WTC11 (cell line): ENCODE results near the gene FERMT3. TPM values are rescaled to one million over a fixed set of nuclear protein-coding genes. Genes with fewer than 3 reads are reported as not detected.

Source experiments
- ATAC-seq: fragments of 200-7000 bp; cut with Tn5 transposase; 2 replicates; pipeline ENCODE4 v1.10.0; 2021; ENCODE audit warnings: mild to moderate bottlenecking, moderate library complexity
- CTCF ChIA-PET: fragments of 300-600 bp; sonication (Branson Sonifier 250); formaldehyde crosslinking; loops from one replicate; lab custom pipeline; 2021; ENCODE audit warnings: antibody characterized with exemption; lab: Charles Lee
- POLR2A ChIA-PET: fragments of 350-600 bp; sonication (Branson Sonifier 250); formaldehyde crosslinking; loops from one replicate; lab custom pipeline; 2021; ENCODE audit warnings: antibody characterized with exemption; lab: Charles Lee
- DNase-seq: peaks from one replicate; pipeline ENCODE4 v3.0.0; 2021; ENCODE audit warnings: low spot score
- H3K27ac Mint-ChIP-seq: 2 replicates; pipeline ENCODE4 v1.8.0; 2021; ENCODE audit warnings: mixed read lengths
- H3K27me3 Mint-ChIP-seq: 2 replicates; pipeline ENCODE4 v1.8.0; 2021; ENCODE audit warnings: low read depth, mild to moderate bottlenecking, moderate library complexity, mixed read lengths
- H3K36me3 Mint-ChIP-seq: 2 replicates; pipeline ENCODE4 v1.8.0; 2021; ENCODE audit warnings: mixed read lengths
- H3K4me1 Mint-ChIP-seq: 2 replicates; pipeline ENCODE4 v1.8.0; 2022; ENCODE audit warnings: mixed read lengths
- H3K4me3 Mint-ChIP-seq: 2 replicates; pipeline ENCODE4 v1.8.0; 2021; ENCODE audit warnings: mild to moderate bottlenecking, moderate library complexity, mixed read lengths
- H3K9me3 Mint-ChIP-seq: 2 replicates; pipeline ENCODE4 v1.8.0; 2021; ENCODE audit warnings: mixed read lengths
- ATF1 ChIP-seq: sonication (generic); formaldehyde crosslinking; IDR thresholded peaks from 2 replicates; pipeline ENCODE4 v1.8.1; 2023; ENCODE audit warnings: mild to moderate bottlenecking, moderate library complexity, missing genetic modification reagents
- ATF3 ChIP-seq: sonication (generic); formaldehyde crosslinking; conservative IDR thresholded peaks from 2 replicates; pipeline ENCODE4 v1.8.1; 2022; ENCODE audit warnings: mild to moderate bottlenecking, missing genetic modification reagents
- CBFB ChIP-seq: sonication (generic); formaldehyde crosslinking; IDR thresholded peaks from 2 replicates; pipeline ENCODE4 v1.8.1; 2022; ENCODE audit warnings: mild to moderate bottlenecking, low read depth, missing genetic modification reagents
- CREM ChIP-seq: sonication (generic); formaldehyde crosslinking; IDR thresholded peaks from 2 replicates; pipeline ENCODE4 v1.8.1; 2022; ENCODE audit warnings: mild to moderate bottlenecking, missing genetic modification reagents, moderate library complexity
- E2F1 ChIP-seq: sonication (generic); formaldehyde crosslinking; IDR thresholded peaks from 2 replicates; pipeline ENCODE4 v1.8.0; 2022; ENCODE audit warnings: mild to moderate bottlenecking, missing genetic modification reagents
- FOXP4 ChIP-seq: sonication (generic); formaldehyde crosslinking; IDR thresholded peaks from 2 replicates; pipeline ENCODE4 v1.8.0; 2022; ENCODE audit warnings: mild to moderate bottlenecking, missing genetic modification reagents
- GABPB1 ChIP-seq: sonication (generic); formaldehyde crosslinking; IDR thresholded peaks from 2 replicates; pipeline ENCODE4 v1.8.1; 2023; ENCODE audit warnings: mild to moderate bottlenecking, missing genetic modification reagents
- GRHL2 ChIP-seq: fragments of 250-450 bp; sonication (Bioruptor Pico); IDR thresholded peaks from 2 replicates; pipeline ENCODE4 v1.8.0; 2022; ENCODE audit warnings: mild to moderate bottlenecking, moderate library complexity; ENCODE audit not compliant: insufficient replicate concordance, severe bottlenecking
- HMGXB4 ChIP-seq: sonication (generic); formaldehyde crosslinking; IDR thresholded peaks from 2 replicates; pipeline ENCODE4 v1.8.1; 2023; ENCODE audit warnings: mild to moderate bottlenecking, moderate library complexity, missing genetic modification reagents
- JUN ChIP-seq: sonication (generic); formaldehyde crosslinking; IDR thresholded peaks from 2 replicates; pipeline ENCODE4 v1.8.0; 2023; ENCODE audit warnings: mild to moderate bottlenecking, missing genetic modification reagents
- MXD4 ChIP-seq: fragments of 250-450 bp; sonication (Bioruptor Pico); IDR thresholded peaks from 2 replicates; pipeline ENCODE4 v1.8.0; 2021; ENCODE audit warnings: mild to moderate bottlenecking, moderate library complexity, borderline replicate concordance
- MYBL2 ChIP-seq: sonication (generic); formaldehyde crosslinking; IDR thresholded peaks from 2 replicates; pipeline ENCODE4 v1.8.1; 2023; ENCODE audit warnings: mild to moderate bottlenecking, moderate library complexity, missing genetic modification reagents
- NFATC4 ChIP-seq: fragments of 250-450 bp; sonication (Bioruptor Pico); IDR thresholded peaks from 2 replicates; pipeline ENCODE4 v1.9.0; 2021; ENCODE audit warnings: mild to moderate bottlenecking
- NFYB ChIP-seq: sonication (generic); formaldehyde crosslinking; conservative IDR thresholded peaks from 2 replicates; pipeline ENCODE4 v1.8.0; 2022; ENCODE audit warnings: low read depth, missing genetic modification reagents
- RORB ChIP-seq: fragments of 250-450 bp; sonication (Bioruptor Pico); IDR thresholded peaks from 2 replicates; pipeline ENCODE4 v1.9.0; 2021; ENCODE audit warnings: mild to moderate bottlenecking
- SMAD3 ChIP-seq: sonication (generic); formaldehyde crosslinking; IDR thresholded peaks from 2 replicates; pipeline ENCODE4 v1.8.0; 2022; ENCODE audit warnings: missing genetic modification reagents, mild to moderate bottlenecking, borderline replicate concordance
- ZBTB21 ChIP-seq: sonication (generic); formaldehyde crosslinking; IDR thresholded peaks from 2 replicates; pipeline ENCODE4 v1.8.1; 2023; ENCODE audit warnings: mild to moderate bottlenecking, missing genetic modification reagents, borderline replicate concordance
- ZNF121 ChIP-seq: sonication (generic); formaldehyde crosslinking; IDR thresholded peaks from 2 replicates; pipeline ENCODE4 v1.8.0; 2023; ENCODE audit warnings: missing genetic modification reagents
- ZNF263 ChIP-seq: sonication (generic); formaldehyde crosslinking; IDR thresholded peaks from 2 replicates; pipeline ENCODE4 v1.8.1; 2022; ENCODE audit warnings: low read depth, mild to moderate bottlenecking, moderate library complexity, missing genetic modification reagents
- total RNA-seq: library from RNA; stranded (reverse); gene quantifications from 3 replicates; pipeline ENCODE4 v1.2.3, GENCODE V29; 2021
- TF ChIP-seq, protein P1 (sequence below): fragments of 250-450 bp; sonication (Bioruptor Pico); conservative IDR thresholded peaks from 2 replicates; pipeline ENCODE4 v1.9.0; 2021; ENCODE audit warnings: mild to moderate bottlenecking
- TF ChIP-seq, protein P2 (sequence below): sonication (generic); formaldehyde crosslinking; IDR thresholded peaks from 2 replicates; pipeline ENCODE4 v1.8.1; 2023; ENCODE audit warnings: mild to moderate bottlenecking, missing genetic modification reagents, moderate library complexity

FERMT3 gene
- total RNA-seq, 1 experiment from 2014 or later: 3.8 TPM

GRCh38 chr11:64218628-64219353 is 12.3 kb downstream of the FERMT3 start:
- no peaks in the 10 kb centered on the region for H3K27me3 Mint-ChIP-seq
- no peak overlapping the region for H3K4me3 Mint-ChIP-seq
- CTCF ChIA-PET: interaction anchor here (2.6 to 3.7 kb wide), 2 partner anchors 8 to 14 kb away, joined by 16 to 21 read pairs; partner anchors contain the start of genes NUDT22 and TRPT1
- TF ChIP-seq JUN (CRISPR knock-in tag) (no peak), ZNF121 (CRISPR knock-in tag) (no peak), NFYB (no peak), SMAD3 (CRISPR knock-in tag) (no peak)
- POLR2A ChIA-PET: interaction anchor here (1.2 kb wide), 1 partner anchor 12 kb away, joined by 4 read pairs; the partner anchor contains the start of gene FERMT3
- no peak for DNase-seq
- H3K4me1 Mint-ChIP-seq: no peaks in the 10 kb centered on the region
- no peaks in the 10 kb centered on the region for H3K9me3 Mint-ChIP-seq
- peaks cover 8% of the 10 kb centered on the region for H3K36me3 Mint-ChIP-seq
- H3K27ac Mint-ChIP-seq: no peak overlapping the region
- no peak for ATAC-seq

GRCh38 chr11:64219354-64219684 is 12.8 kb downstream of the FERMT3 start:
- no peak for ATAC-seq
- Mint-ChIP-seq H3K27me3 (no peaks in the 10 kb centered on the region), H3K9me3 (no peaks in the 10 kb centered on the region), H3K4me1 (no peaks in the 10 kb centered on the region)
- POLR2A ChIA-PET: interaction anchor here (1.2 kb wide), 1 partner anchor 12 kb away, joined by 4 read pairs; the partner anchor contains the start of gene FERMT3
- TF ChIP-seq ZBTB21 (CRISPR knock-in tag) (no peak), ATF3 (CRISPR knock-in tag) (no peak), ATF1 (CRISPR knock-in tag) (no peak), FOXP4 (no peak), CBFB (CRISPR knock-in tag) (no peak), MXD4 (CRISPR knock-in tag) (no peak), CREM (CRISPR knock-in tag) (no peak), MYBL2 (CRISPR knock-in tag) (no peak), ZNF263 (no peak), HMGXB4 (CRISPR knock-in tag) (no peak), GRHL2 (CRISPR knock-in tag) (no peak), GABPB1 (CRISPR knock-in tag) (no peak), E2F1 (CRISPR knock-in tag) (no peak), NFATC4 (CRISPR knock-in tag) (no peak), RORB (CRISPR knock-in tag) (no peak)
- TF ChIP-seq, protein P1, sequence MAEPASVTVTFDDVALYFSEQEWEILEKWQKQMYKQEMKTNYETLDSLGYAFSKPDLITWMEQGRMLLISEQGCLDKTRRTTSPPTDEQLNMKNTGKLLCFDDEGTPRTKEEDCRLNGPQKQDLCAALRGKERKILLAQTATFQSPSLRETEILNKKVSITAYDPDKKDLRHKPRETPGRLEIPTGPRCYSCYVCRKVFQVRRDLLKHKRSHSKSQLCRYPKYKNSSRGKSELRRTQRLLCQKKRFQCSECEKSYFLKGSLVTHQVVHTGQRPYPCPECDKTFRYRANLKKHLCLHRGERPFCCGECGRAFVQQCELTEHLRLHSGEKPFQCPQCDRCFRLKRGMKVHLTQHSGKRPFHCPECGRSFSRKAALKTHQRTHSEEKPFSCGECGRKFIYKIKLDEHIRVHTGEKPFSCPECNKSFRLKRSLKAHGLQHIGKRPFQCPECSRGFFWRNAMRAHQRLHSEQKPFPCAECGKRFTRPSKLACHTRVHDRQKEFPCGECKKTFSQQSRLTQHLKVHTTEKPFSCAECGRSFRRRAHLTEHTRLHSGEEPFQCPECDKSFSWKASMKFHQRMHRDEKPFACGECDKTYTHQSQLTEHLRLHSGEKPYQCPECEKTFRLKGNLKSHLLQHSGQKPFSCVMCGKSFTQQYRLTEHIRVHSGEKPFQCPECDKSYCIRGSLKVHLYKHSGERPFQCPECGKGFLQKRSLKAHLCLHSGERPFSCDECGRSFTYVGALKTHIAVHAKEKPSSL: no peak
- TF ChIP-seq, protein P2, sequence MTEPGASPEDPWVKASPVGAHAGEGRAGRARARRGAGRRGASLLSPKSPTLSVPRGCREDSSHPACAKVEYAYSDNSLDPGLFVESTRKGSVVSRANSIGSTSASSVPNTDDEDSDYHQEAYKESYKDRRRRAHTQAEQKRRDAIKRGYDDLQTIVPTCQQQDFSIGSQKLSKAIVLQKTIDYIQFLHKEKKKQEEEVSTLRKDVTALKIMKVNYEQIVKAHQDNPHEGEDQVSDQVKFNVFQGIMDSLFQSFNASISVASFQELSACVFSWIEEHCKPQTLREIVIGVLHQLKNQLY (CRISPR knock-in tag): no peak
- TF ChIP-seq, all 79 proteins: peak for 0
- Mint-ChIP-seq H3K36me3 (peaks cover 8% of the 10 kb centered on the region), H3K4me3 (no peak overlapping the region), H3K27ac (no peak overlapping the region)
- no peak for DNase-seq
- CTCF ChIA-PET: no interaction called here
